ENCODE measurements around the gene ORC2.

- TF ChIP-seq, protein P1, sequence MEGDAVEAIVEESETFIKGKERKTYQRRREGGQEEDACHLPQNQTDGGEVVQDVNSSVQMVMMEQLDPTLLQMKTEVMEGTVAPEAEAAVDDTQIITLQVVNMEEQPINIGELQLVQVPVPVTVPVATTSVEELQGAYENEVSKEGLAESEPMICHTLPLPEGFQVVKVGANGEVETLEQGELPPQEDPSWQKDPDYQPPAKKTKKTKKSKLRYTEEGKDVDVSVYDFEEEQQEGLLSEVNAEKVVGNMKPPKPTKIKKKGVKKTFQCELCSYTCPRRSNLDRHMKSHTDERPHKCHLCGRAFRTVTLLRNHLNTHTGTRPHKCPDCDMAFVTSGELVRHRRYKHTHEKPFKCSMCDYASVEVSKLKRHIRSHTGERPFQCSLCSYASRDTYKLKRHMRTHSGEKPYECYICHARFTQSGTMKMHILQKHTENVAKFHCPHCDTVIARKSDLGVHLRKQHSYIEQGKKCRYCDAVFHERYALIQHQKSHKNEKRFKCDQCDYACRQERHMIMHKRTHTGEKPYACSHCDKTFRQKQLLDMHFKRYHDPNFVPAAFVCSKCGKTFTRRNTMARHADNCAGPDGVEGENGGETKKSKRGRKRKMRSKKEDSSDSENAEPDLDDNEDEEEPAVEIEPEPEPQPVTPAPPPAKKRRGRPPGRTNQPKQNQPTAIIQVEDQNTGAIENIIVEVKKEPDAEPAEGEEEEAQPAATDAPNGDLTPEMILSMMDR (IDR thresholded peaks at IDR 0.05): no peak
- TF ChIP-seq POLR2A (IDR thresholded peaks at IDR 0.05): no peak
Observed at GRCh38 chr2:200950378-200950777, 13.1 kb downstream of the ORC2 start.
